PC-3 (cell line): ENCODE data around the gene EXOC7. TPM values are rescaled to one million over a fixed set of nuclear protein-coding genes. Genes with fewer than 3 reads are reported as not detected.

Experiments used
- ATAC-seq: fragments of 200-7000 bp; cut with Tn5 transposase; 2 replicates; pipeline ENCODE4 v1.9.1; 2020; ENCODE audit warnings: mild to moderate bottlenecking, moderate library complexity
- BruUV-seq: library from RNA; stranded (reverse); fragments of 400-500 nt; replicated peaks from 2 replicates; lab custom pipeline; 2021; lab: Mats Ljungman, UMichigan
- CTCF ChIA-PET: fragments of 300-600 bp; sonication (Branson Sonifier 250); formaldehyde crosslinking; loops from one replicate; lab custom pipeline; 2022; ENCODE audit warnings: antibody characterized with exemption; lab: Charles Lee
- POLR2A ChIA-PET: fragments of 300-600 bp; sonication (Branson Sonifier 250); formaldehyde crosslinking; loops from one replicate; lab custom pipeline; 2022; ENCODE audit warnings: antibody characterized with exemption; ENCODE audit not compliant: unreplicated experiment; lab: Charles Lee
- DNase-seq: peaks from one replicate; pipeline ENCODE4 v3.0.0-alpha.2; 2015
- H2AFZ ChIP-seq: fragments of 300-600 bp; sonication (generic); 2 replicates; pipeline ENCODE4 v1.6.0; 2016; ENCODE audit warnings: antibody characterized with exemption, low read length
- H3F3A ChIP-seq: fragments of 300-600 bp; sonication (generic); one replicate; pipeline ENCODE4 v1.6.0; 2017; ENCODE audit warnings: antibody characterized with exemption, low read length, control low read depth, mild to moderate bottlenecking; ENCODE audit not compliant: unreplicated experiment
- H3K27ac ChIP-seq: fragments of 300-600 bp; sonication (generic); 2 replicates; pipeline ENCODE4 v1.5.1; 2016; ENCODE audit warnings: mild to moderate bottlenecking, low read length
- H3K27me3 ChIP-seq: fragments of 300-600 bp; sonication (generic); 2 replicates; pipeline ENCODE4 v1.6.1; 2016; ENCODE audit warnings: low read length, mixed read lengths
- H3K36me3 ChIP-seq: fragments of 300-600 bp; sonication (generic); 2 replicates; pipeline ENCODE4 v1.6.1; 2016; ENCODE audit warnings: low read depth, mixed run types, low read length, mixed read lengths
- H3K4me1 ChIP-seq: fragments of 300-600 bp; sonication (generic); 2 replicates; pipeline ENCODE4 v1.5.1; 2016; ENCODE audit warnings: low read length; ENCODE audit not compliant: insufficient read depth
- H3K4me2 ChIP-seq: fragments of 300-600 bp; sonication (generic); 2 replicates; pipeline ENCODE4 v1.6.0; 2016; ENCODE audit warnings: low read length
- H3K4me3 ChIP-seq: fragments of 300-600 bp; sonication (generic); 2 replicates; pipeline ENCODE4 v1.5.1; 2016; ENCODE audit warnings: mild to moderate bottlenecking, low read length, mixed read lengths
- H3K79me2 ChIP-seq: fragments of 300-600 bp; sonication (generic); 2 replicates; pipeline ENCODE4 v1.6.1; 2017; ENCODE audit warnings: low read length, mixed read lengths
- H3K9ac ChIP-seq: fragments of 300-600 bp; sonication (generic); 2 replicates; pipeline ENCODE4 v1.6.0; 2016; ENCODE audit warnings: mild to moderate bottlenecking, low read length
- H3K9me2 ChIP-seq: fragments of 300-600 bp; sonication (generic); replicated peaks from 2 replicates; pipeline ENCODE4 v1.6.1; 2016; ENCODE audit warnings: mixed run types, low read length, mixed read lengths
- H3K9me3 ChIP-seq: fragments of 300-600 bp; sonication (generic); 2 replicates; pipeline ENCODE4 v1.6.1; 2016; ENCODE audit warnings: low read length, mixed read lengths
- H4K20me1 ChIP-seq: fragments of 300-600 bp; sonication (generic); 2 replicates; pipeline ENCODE4 v1.6.1; 2016; ENCODE audit warnings: low read length, mixed read lengths
- CTCF ChIP-seq: fragments of 300-600 bp; sonication (generic); conservative IDR thresholded peaks from 2 replicates; pipeline ENCODE4 v1.5.1; 2017; ENCODE audit warnings: antibody characterized with exemption, low read depth, mild to moderate bottlenecking, low read length
- EZH2 ChIP-seq: fragments of 300-600 bp; sonication (generic); IDR thresholded peaks from one replicate; pipeline ENCODE4 v1.6.1; 2017; ENCODE audit warnings: antibody characterized with exemption, mild to moderate bottlenecking, low read length; ENCODE audit not compliant: unreplicated experiment
- EZH2phosphoT487 ChIP-seq: fragments of 300-600 bp; sonication (generic); IDR thresholded peaks from 2 replicates; pipeline ENCODE4 v1.6.1; 2018; ENCODE audit warnings: mild to moderate bottlenecking, antibody characterized with exemption, low read length, borderline replicate concordance
- intact Hi-C: fragments of 100-400 bp; cut with micrococcal nuclease; formaldehyde crosslinking; loops from 2 replicates; pipeline ENCODE4 v1.9.0; 2023
- total RNA-seq: library from RNA; depleted of rRNA; stranded (reverse); fragments of >200 nt; gene quantifications from 2 replicates; pipeline ENCODE4 v1.2.3, GENCODE V29; 2014

EXOC7 gene
- total RNA-seq, 1 experiment from 2014 or later: 153 TPM

GRCh38 chr17:76102944-76103273 is 678 bp downstream of the EXOC7 start:
- peaks cover 15% of the 10 kb centered on the region for H3K4me1 ChIP-seq
- peak overlapping the region; percentile 95 for H3K4me3 ChIP-seq
- no TSS peak for BruUV-seq
- ChIA-PET POLR2A (no interaction called here), CTCF (interaction anchor here (0.8 kb wide), 1 partner anchor 144 kb away, joined by 5 read pairs; no protein-coding TSS in a partner anchor)
- no peaks in the 10 kb centered on the region for H3K27me3 ChIP-seq
- peaks cover 18% of the 10 kb centered on the region for H3K36me3 ChIP-seq
- intact Hi-C loops: loop anchor here (10.0 kb wide), 1 partner anchor 162 kb away; the partner anchor contains the start of gene UBALD2
- peak overlapping the region; percentile 87 for H3K9ac ChIP-seq
- TF ChIP-seq CTCF: no peak
- TF ChIP-seq EZH2phosphoT487: no peak
- no peak for TF ChIP-seq EZH2
- peak overlapping the region; percentile 90 for H3K4me2 ChIP-seq
- ATAC-seq (peak; percentile 47), DNase-seq (peak; percentile 31)
- H3K9me2 ChIP-seq: no peaks in the 10 kb centered on the region
- peaks cover 26% of the 10 kb centered on the region for H3K79me2 ChIP-seq
- peak overlapping the region; percentile 16 for H3K27ac ChIP-seq
- peak overlapping the region; percentile 81 for H2AFZ ChIP-seq
- no peaks in the 10 kb centered on the region for H3F3A ChIP-seq
- no peaks in the 10 kb centered on the region for H3K9me3 ChIP-seq
- H4K20me1 ChIP-seq: no peaks in the 10 kb centered on the region

GRCh38 chr17:76097716-76098295 is 5.8 kb downstream of the EXOC7 start:
- ChIA-PET POLR2A (no interaction called here), CTCF (no interaction called here)
- H3K9me2 ChIP-seq: no peaks in the 10 kb centered on the region
- H3K4me2 ChIP-seq: no peak overlapping the region
- intact Hi-C loops: no loop called here
- peaks cover 56% of the 10 kb centered on the region for H3K36me3 ChIP-seq
- TF ChIP-seq EZH2 (no peak), CTCF (no peak), EZH2phosphoT487 (no peak)
- no peaks in the 10 kb centered on the region for H3F3A ChIP-seq
- H3K9me3 ChIP-seq: no peaks in the 10 kb centered on the region
- no TSS peak for BruUV-seq
- peaks cover 9% of the 10 kb centered on the region; the same call in 1 of the 2 replicates for H3K4me1 ChIP-seq
- DNase-seq: no peak
- peaks cover 18% of the 10 kb centered on the region for H3K79me2 ChIP-seq
- no peaks in the 10 kb centered on the region for H3K27me3 ChIP-seq
- no peaks in the 10 kb centered on the region for H4K20me1 ChIP-seq
- H3K27ac ChIP-seq: no peak overlapping the region
- no peak overlapping the region for H3K4me3 ChIP-seq
- H3K9ac ChIP-seq: no peak overlapping the region
- no peak overlapping the region for H2AFZ ChIP-seq
- no peak for ATAC-seq

GRCh38 chr17:76095943-76096342 is 7.6 kb downstream of the EXOC7 start:
- H3K4me3 ChIP-seq: no peak overlapping the region
- POLR2A ChIA-PET: interaction anchor here (0.6 kb wide), 1 partner anchor 506 kb away, joined by 3 read pairs; no protein-coding TSS in a partner anchor
- no TSS peak for BruUV-seq
- ATAC-seq: no peak
- no peaks in the 10 kb centered on the region for H3K9me2 ChIP-seq
- H3K9ac ChIP-seq: no peak overlapping the region
- no peak overlapping the region for H3K27ac ChIP-seq
- peaks cover 53% of the 10 kb centered on the region for H3K36me3 ChIP-seq
- H4K20me1 ChIP-seq: no peaks in the 10 kb centered on the region
- TF ChIP-seq EZH2phosphoT487 (no peak), CTCF (no peak), EZH2 (no peak)
- no peak overlapping the region for H3K4me2 ChIP-seq
- intact Hi-C loops: no loop called here
- H2AFZ ChIP-seq: no peak overlapping the region
- no peaks in the 10 kb centered on the region for H3F3A ChIP-seq
- H3K79me2 ChIP-seq: no peaks in the 10 kb centered on the region
- no peaks in the 10 kb centered on the region for H3K4me1 ChIP-seq
- DNase-seq: no peak
- H3K27me3 ChIP-seq: no peaks in the 10 kb centered on the region
- CTCF ChIA-PET: no interaction called here
- H3K9me3 ChIP-seq: no peaks in the 10 kb centered on the region
